Measurements from ENCODE around the gene DDX27. TPM values are rescaled to one million over a fixed set of nuclear protein-coding genes. Genes with fewer than 3 reads are reported as not detected.

DDX27 gene
- total and polyA plus RNA-seq, 2 of the 13 experiments (the other 11 are each of a cell fraction or from before 2014, with no cell fraction given): 42.6 to 72.8 TPM

DNA sequence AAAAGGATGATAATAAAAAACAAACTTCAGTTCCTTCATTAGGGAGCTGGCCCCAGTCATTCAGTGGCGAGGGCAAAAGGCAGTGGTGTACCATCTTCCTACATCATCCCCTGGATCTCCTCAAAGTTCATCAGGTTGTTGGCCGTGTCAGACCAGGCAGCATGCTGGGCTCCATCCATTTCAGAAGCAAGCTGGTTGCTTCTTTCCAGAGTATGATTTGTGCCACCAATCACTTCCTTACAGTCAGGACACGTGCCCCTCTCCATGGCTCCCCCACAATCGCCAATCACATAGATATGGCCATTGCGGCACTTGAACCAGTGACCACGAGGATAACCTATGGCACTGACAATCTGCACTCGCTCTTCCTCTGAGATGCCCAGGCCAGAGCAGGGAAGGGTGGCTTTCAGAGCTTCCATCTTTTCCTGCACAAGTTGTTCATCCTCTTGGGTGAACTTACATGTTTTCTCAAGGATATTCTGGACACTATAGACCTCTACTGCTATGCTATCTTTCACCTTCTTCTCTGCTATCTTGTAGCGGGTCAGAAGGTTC, 28.0 kb downstream of the DDX27 start:
- Histone ChIP-seq H3K9me3 (ENCODE audit: low read length) (no peaks in the 10 kb centered on the region), H3K27me3 (ENCODE audit: control insufficient read depth in 1 of 2, insufficient read depth in 2 of 2, low read length in 2 of 2) (no peaks in the 10 kb centered on the region), H3K4me2 (ENCODE audit: low read depth, low read length) (no peak overlapping the region), H2AFZ (ENCODE audit: low read length) (no peak overlapping the region), H3K4me1 (ENCODE audit: insufficient read depth, low read length) (no peaks in the 10 kb centered on the region), H4K20me1 (ENCODE audit: insufficient read depth, low read length) (no peaks in the 10 kb centered on the region), H3K27ac (ENCODE audit: extremely low read length, insufficient read depth, low read length) (no peak overlapping the region), H3K9ac (ENCODE audit: insufficient read depth, low read depth, low read length) (no peak overlapping the region), H3K4me3 (replicated peaks in 1 of 3; ENCODE audit: insufficient read depth in 1 of 3, low read depth in 2 of 3, low read length in 3 of 3) (no peak overlapping the region), H3K79me2 (ENCODE audit: insufficient read depth, low read length) (no peaks in the 10 kb centered on the region), H3K36me3 (replicated peaks in 1 of 2; ENCODE audit: control insufficient read depth in 1 of 2, insufficient read depth in 2 of 2, low read length in 2 of 2) (peaks cover 55 to 85% of the 10 kb centered on the region in 2 experiments)
- ATAC-seq: no peak
- in situ Hi-C loops (cut with HindIII; ENCODE audit: extremely low pct_ligation_motif_present, low pct_unique_long_range_greater_than_20kb): loop anchor here (5.0 kb wide), 1 partner anchor 75 kb away; no protein-coding TSS in a partner anchor
- POLR2A ChIA-PET: interaction anchor here (0.6 to 1.8 kb wide), 4 partner anchors 10 to 118 kb away, joined by 3 to 11 read pairs (median 4); no protein-coding TSS in a partner anchor
- TF ChIP-seq, protein P1, sequence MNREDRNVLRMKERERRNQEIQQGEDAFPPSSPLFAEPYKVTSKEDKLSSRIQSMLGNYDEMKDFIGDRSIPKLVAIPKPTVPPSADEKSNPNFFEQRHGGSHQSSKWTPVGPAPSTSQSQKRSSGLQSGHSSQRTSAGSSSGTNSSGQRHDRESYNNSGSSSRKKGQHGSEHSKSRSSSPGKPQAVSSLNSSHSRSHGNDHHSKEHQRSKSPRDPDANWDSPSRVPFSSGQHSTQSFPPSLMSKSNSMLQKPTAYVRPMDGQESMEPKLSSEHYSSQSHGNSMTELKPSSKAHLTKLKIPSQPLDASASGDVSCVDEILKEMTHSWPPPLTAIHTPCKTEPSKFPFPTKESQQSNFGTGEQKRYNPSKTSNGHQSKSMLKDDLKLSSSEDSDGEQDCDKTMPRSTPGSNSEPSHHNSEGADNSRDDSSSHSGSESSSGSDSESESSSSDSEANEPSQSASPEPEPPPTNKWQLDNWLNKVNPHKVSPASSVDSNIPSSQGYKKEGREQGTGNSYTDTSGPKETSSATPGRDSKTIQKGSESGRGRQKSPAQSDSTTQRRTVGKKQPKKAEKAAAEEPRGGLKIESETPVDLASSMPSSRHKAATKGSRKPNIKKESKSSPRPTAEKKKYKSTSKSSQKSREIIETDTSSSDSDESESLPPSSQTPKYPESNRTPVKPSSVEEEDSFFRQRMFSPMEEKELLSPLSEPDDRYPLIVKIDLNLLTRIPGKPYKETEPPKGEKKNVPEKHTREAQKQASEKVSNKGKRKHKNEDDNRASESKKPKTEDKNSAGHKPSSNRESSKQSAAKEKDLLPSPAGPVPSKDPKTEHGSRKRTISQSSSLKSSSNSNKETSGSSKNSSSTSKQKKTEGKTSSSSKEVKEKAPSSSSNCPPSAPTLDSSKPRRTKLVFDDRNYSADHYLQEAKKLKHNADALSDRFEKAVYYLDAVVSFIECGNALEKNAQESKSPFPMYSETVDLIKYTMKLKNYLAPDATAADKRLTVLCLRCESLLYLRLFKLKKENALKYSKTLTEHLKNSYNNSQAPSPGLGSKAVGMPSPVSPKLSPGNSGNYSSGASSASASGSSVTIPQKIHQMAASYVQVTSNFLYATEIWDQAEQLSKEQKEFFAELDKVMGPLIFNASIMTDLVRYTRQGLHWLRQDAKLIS (CRISPR knock-in tag; IDR thresholded peaks at IDR 0.05): no peak
- TF ChIP-seq RBM22 (optimal IDR thresholded peaks at IDR 0.05; ENCODE audit: low read length) (peak; percentile 53), KAT2B (IDR thresholded peaks at IDR 0.05; ENCODE audit: borderline replicate concordance, low read depth, low read length) (no peak), ZC3H13 (CRISPR knock-in tag; IDR thresholded peaks at IDR 0.05) (0 out of 2 replicates have a peak, but pooled peaks have one; percentile 18), POLR2G (IDR thresholded peaks at IDR 0.05; ENCODE audit: low read depth, low read length) (peak; percentile 34; the same call in 1 of the 2 replicates), SOX5 (CRISPR knock-in tag; IDR thresholded peaks at IDR 0.05; ENCODE audit: borderline replicate concordance) (no peak), SIN3B (IDR thresholded peaks at IDR 0.05; ENCODE audit: low read length) (no peak)
- TF ChIP-seq, protein P2, sequence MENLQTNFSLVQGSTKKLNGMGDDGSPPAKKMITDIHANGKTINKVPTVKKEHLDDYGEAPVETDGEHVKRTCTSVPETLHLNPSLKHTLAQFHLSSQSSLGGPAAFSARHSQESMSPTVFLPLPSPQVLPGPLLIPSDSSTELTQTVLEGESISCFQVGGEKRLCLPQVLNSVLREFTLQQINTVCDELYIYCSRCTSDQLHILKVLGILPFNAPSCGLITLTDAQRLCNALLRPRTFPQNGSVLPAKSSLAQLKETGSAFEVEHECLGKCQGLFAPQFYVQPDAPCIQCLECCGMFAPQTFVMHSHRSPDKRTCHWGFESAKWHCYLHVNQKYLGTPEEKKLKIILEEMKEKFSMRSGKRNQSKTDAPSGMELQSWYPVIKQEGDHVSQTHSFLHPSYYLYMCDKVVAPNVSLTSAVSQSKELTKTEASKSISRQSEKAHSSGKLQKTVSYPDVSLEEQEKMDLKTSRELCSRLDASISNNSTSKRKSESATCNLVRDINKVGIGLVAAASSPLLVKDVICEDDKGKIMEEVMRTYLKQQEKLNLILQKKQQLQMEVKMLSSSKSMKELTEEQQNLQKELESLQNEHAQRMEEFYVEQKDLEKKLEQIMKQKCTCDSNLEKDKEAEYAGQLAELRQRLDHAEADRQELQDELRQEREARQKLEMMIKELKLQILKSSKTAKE (CRISPR knock-in tag; IDR thresholded peaks at IDR 0.05; ENCODE audit: borderline replicate concordance): 0 out of 2 replicates have a peak, but pooled peaks have one; percentile 31
- BruUV-seq (replicated peaks): no TSS peak
- FAIRE-seq: no peak
- no peak for DNase-seq (ENCODE audit: low spot score)
- CTCF ChIA-PET (ENCODE audit: low intra/inter-chr PET ratio, low total read pairs): no interaction called here
- intact Hi-C loops (cut with micrococcal nuclease; ENCODE audit: unreplicated experiment): no loop called here
- WGBS (ENCODE audit: low lambda C conversion rate): 97% methylated on average over 8 of the region's 8 CpGs
